Measurements from ENCODE around the gene CTSD.

DNA sequence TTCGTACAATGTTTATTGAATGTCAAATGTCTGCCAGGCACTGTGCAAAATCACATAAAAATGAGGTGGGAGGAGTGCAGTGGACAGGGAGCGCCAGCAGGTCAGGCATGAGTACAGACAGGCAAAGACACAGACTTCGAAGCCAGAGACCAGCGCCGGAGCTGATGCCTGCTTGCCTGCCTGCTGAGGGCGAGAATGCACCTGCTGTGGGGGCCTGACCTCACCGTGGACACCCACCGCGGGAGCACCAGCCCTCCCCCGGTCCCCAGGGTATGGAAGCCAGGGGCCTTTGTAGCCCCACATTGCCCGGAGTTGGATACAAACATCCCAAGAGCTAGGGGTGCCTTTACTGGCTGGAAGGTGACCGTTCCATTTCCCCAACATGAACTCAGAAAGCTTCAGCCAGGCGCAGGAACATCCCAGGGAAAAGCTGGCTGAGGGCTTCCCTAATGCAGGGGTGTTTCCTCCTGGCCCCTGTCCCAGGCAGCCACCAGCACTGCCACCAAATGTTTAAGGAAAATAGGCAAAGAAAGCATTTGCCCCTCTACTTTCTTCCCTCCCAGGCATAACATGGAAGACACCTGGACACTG, 31.2 kb downstream of the CTSD start:
- TF ChIP-seq, protein P1, sequence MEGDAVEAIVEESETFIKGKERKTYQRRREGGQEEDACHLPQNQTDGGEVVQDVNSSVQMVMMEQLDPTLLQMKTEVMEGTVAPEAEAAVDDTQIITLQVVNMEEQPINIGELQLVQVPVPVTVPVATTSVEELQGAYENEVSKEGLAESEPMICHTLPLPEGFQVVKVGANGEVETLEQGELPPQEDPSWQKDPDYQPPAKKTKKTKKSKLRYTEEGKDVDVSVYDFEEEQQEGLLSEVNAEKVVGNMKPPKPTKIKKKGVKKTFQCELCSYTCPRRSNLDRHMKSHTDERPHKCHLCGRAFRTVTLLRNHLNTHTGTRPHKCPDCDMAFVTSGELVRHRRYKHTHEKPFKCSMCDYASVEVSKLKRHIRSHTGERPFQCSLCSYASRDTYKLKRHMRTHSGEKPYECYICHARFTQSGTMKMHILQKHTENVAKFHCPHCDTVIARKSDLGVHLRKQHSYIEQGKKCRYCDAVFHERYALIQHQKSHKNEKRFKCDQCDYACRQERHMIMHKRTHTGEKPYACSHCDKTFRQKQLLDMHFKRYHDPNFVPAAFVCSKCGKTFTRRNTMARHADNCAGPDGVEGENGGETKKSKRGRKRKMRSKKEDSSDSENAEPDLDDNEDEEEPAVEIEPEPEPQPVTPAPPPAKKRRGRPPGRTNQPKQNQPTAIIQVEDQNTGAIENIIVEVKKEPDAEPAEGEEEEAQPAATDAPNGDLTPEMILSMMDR (IDR thresholded peaks at IDR 0.05), result no peak
- no peak for TF ChIP-seq ZFX (IDR thresholded peaks at IDR 0.05; ENCODE audit: borderline replicate concordance)
